ENCODE results near the gene EFCAB12. TPM values are rescaled to one million over a fixed set of nuclear protein-coding genes. Genes with fewer than 3 reads are reported as not detected.

The EFCAB12 gene
- total RNA-seq, 1 experiment from 2014 or later, result 0.54 TPM

GRCh38 chr3:129434140-129434539 is 5.7 kb upstream of the EFCAB12 start:
- no peaks in the 10 kb centered on the region for H3K27me3 ChIP-seq (ENCODE audit: control insufficient read depth, insufficient read depth, low read length)
- no peak overlapping the region for H3K4me3 ChIP-seq (ENCODE audit: low read depth in 2 of 2, low read length in 2 of 2)
- intact Hi-C loops (cut with micrococcal nuclease; ENCODE audit: unreplicated experiment) (no loop called here), in situ Hi-C loops (cut with HindIII; ENCODE audit: low pct_unique_long_range_greater_than_20kb, low sequenced_read_pairs) (no loop called here)
- BruUV-seq (replicated peaks), result no TSS peak
- H3K36me3 ChIP-seq (ENCODE audit: control insufficient read depth, insufficient read depth, low read length), result peaks cover 56% of the 10 kb centered on the region
- DNase-seq (ENCODE audit: low read depth, low spot score) (no peak), ATAC-seq (no peak)
- H3K9me3 ChIP-seq (ENCODE audit: control insufficient read depth, insufficient read depth, low read depth, low read length), result no peaks in the 10 kb centered on the region
- no peak overlapping the region for H3K27ac ChIP-seq (ENCODE audit: low read length)
- peaks cover 16% of the 10 kb centered on the region for H3K4me1 ChIP-seq (ENCODE audit: control insufficient read depth, insufficient read depth, low read length)
- CTCF ChIA-PET, result no interaction called here
- POLR2A ChIA-PET, result interaction anchor here (0.5 to 0.6 kb wide), 2 partner anchors 47 to 105 kb away, joined by 3 to 4 read pairs; no protein-coding TSS in a partner anchor
- TF ChIP-seq TCF7L2 (IDR thresholded peaks at IDR 0.05; ENCODE audit: low read depth, low read length) (no peak), CTCF (IDR thresholded peaks at IDR 0.05) (no peak), SIN3A (IDR thresholded peaks at IDR 0.05; ENCODE audit: borderline replicate concordance, insufficient read depth, low read depth, low read length) (no peak), REST (IDR thresholded peaks at IDR 0.05; ENCODE audit: insufficient read depth in 1 of 2, low read depth in 2 of 2, low read length in 1 of 2) (no peak), POLR2AphosphoS5 (IDR thresholded peaks at IDR 0.05; ENCODE audit: low read depth, low read length) (no peak)

- Histone ChIP-seq H3K4me1 (ENCODE audit: control insufficient read depth, insufficient read depth, low read length) (peaks cover 21% of the 10 kb centered on the region), H3K27ac (ENCODE audit: low read length) (no peak overlapping the region), H3K9me3 (ENCODE audit: control insufficient read depth, insufficient read depth, low read depth, low read length) (no peaks in the 10 kb centered on the region), H3K27me3 (ENCODE audit: control insufficient read depth, insufficient read depth, low read length) (no peaks in the 10 kb centered on the region), H3K36me3 (ENCODE audit: control insufficient read depth, insufficient read depth, low read length) (peaks cover 56% of the 10 kb centered on the region), H3K4me3 (ENCODE audit: low read depth in 2 of 2, low read length in 2 of 2) (no peak overlapping the region)
- ChIA-PET POLR2A (interaction anchor here (0.5 to 0.6 kb wide), 3 partner anchors 34 to 104 kb away, joined by 3 to 4 read pairs (median 4); no protein-coding TSS in a partner anchor), CTCF (no interaction called here)
- no TSS peak for BruUV-seq (replicated peaks)
- intact Hi-C loops (cut with micrococcal nuclease; ENCODE audit: unreplicated experiment) (no loop called here), in situ Hi-C loops (cut with HindIII; ENCODE audit: low pct_unique_long_range_greater_than_20kb, low sequenced_read_pairs) (no loop called here)
- TF ChIP-seq POLR2AphosphoS5 (IDR thresholded peaks at IDR 0.05; ENCODE audit: low read depth, low read length) (no peak), SIN3A (IDR thresholded peaks at IDR 0.05; ENCODE audit: borderline replicate concordance, insufficient read depth, low read depth, low read length) (no peak), TCF7L2 (IDR thresholded peaks at IDR 0.05; ENCODE audit: low read depth, low read length) (no peak), CTCF (IDR thresholded peaks at IDR 0.05) (no peak)
- ATAC-seq (no peak), DNase-seq (ENCODE audit: low read depth, low spot score) (no peak)
Observed at GRCh38 chr3:129433565-129433964, 5.1 kb upstream of the EFCAB12 start.

Data from Panc1 (cell line).